Osteocyte (in vitro differentiated cells): ENCODE results near the gene AFAP1. TPM values are rescaled to one million over a fixed set of nuclear protein-coding genes. Genes with fewer than 3 reads are reported as not detected.

Source experiments
- DNase-seq: peaks from one replicate; pipeline ENCODE4 v3.0.0; 2021; ENCODE audit warnings: mixed read lengths; ENCODE audit not compliant: unreplicated experiment; ENCODE audit errors: extremely low spot score
- H3K27ac Mint-ChIP-seq: one replicate; pipeline ENCODE4 v1.8.0; 2021; ENCODE audit warnings: mild to moderate bottlenecking, mixed read lengths; ENCODE audit not compliant: unreplicated experiment
- H3K27me3 Mint-ChIP-seq: one replicate; pipeline ENCODE4 v1.8.0; 2021; ENCODE audit warnings: mixed read lengths; ENCODE audit not compliant: unreplicated experiment
- H3K36me3 Mint-ChIP-seq: one replicate; pipeline ENCODE4 v1.8.0; 2021; ENCODE audit warnings: mixed read lengths; ENCODE audit not compliant: unreplicated experiment
- H3K4me1 Mint-ChIP-seq: one replicate; pipeline ENCODE4 v1.8.0; 2021; ENCODE audit warnings: mixed read lengths; ENCODE audit not compliant: unreplicated experiment
- H3K4me3 Mint-ChIP-seq: one replicate; pipeline ENCODE4 v1.8.0; 2021; ENCODE audit warnings: mild to moderate bottlenecking, moderate library complexity, mixed read lengths; ENCODE audit not compliant: unreplicated experiment
- H3K9me3 Mint-ChIP-seq: one replicate; pipeline ENCODE4 v1.8.0; 2021; ENCODE audit warnings: mixed read lengths; ENCODE audit not compliant: unreplicated experiment
- total RNA-seq: library from RNA; stranded (reverse); gene quantifications from 2 replicates; pipeline ENCODE4 v1.2.1, GENCODE V29; 2021
- TF ChIP-seq, protein P1 (sequence below): fragments of 200-600 bp; sonication (generic); IDR thresholded peaks from 2 replicates; pipeline ENCODE4 v1.5.0; 2021; ENCODE audit warnings: antibody characterized with exemption, mild to moderate bottlenecking, moderate library complexity

AFAP1 gene
- total RNA-seq, 1 donor from 2014 or later, result 66.9 TPM

- TF ChIP-seq, protein P1, sequence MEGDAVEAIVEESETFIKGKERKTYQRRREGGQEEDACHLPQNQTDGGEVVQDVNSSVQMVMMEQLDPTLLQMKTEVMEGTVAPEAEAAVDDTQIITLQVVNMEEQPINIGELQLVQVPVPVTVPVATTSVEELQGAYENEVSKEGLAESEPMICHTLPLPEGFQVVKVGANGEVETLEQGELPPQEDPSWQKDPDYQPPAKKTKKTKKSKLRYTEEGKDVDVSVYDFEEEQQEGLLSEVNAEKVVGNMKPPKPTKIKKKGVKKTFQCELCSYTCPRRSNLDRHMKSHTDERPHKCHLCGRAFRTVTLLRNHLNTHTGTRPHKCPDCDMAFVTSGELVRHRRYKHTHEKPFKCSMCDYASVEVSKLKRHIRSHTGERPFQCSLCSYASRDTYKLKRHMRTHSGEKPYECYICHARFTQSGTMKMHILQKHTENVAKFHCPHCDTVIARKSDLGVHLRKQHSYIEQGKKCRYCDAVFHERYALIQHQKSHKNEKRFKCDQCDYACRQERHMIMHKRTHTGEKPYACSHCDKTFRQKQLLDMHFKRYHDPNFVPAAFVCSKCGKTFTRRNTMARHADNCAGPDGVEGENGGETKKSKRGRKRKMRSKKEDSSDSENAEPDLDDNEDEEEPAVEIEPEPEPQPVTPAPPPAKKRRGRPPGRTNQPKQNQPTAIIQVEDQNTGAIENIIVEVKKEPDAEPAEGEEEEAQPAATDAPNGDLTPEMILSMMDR, result no peak
- no peaks in the 10 kb centered on the region for H3K36me3 Mint-ChIP-seq
- H3K27ac Mint-ChIP-seq, result no peak overlapping the region
- no peaks in the 10 kb centered on the region for H3K9me3 Mint-ChIP-seq
- no peaks in the 10 kb centered on the region for H3K27me3 Mint-ChIP-seq
- no peak overlapping the region for H3K4me3 Mint-ChIP-seq
- DNase-seq, result no peak
- H3K4me1 Mint-ChIP-seq, result peaks cover 13% of the 10 kb centered on the region
Observed at GRCh38 chr4:7985072-7985471, 45.4 kb upstream of the AFAP1 start.

DNA sequence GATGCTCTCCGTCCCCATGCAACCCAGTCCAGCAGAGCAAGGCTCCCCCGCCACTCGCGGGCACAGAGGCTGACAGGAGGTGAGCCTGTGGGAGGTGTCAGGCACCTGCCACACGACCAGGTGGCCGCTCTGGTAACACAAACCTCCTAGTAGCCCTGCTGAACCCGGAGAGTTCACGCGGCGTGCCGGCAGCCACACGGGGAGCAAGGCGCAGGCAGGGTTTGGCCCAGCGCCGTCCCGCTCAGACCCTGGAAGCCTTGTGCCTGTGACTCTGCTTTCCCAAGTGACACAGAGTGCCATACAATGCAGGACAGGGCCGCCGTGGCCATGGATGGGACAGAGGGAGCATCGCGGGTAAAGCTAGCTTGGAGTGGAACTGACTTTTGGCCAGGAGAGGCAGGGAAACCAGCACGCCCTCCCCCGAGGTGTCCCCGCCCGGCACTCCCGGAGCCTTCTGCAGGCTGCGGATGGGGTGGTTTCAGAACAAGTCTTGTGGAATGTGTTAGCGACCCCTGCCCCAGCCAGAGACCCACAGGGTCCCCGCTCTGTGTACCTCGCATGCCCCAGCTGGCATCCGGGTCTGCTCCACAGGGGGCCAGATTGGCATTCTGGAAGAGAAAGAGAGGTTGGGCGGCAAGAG lies 44.7 kb upstream of the AFAP1 start:
- DNase-seq, result no peak
- no peak overlapping the region for H3K4me3 Mint-ChIP-seq
- H3K4me1 Mint-ChIP-seq, result peaks cover 17% of the 10 kb centered on the region
- TF ChIP-seq, protein P1, result no peak
- no peaks in the 10 kb centered on the region for H3K9me3 Mint-ChIP-seq
- no peak overlapping the region for H3K27ac Mint-ChIP-seq
- H3K36me3 Mint-ChIP-seq, result no peaks in the 10 kb centered on the region
- no peaks in the 10 kb centered on the region for H3K27me3 Mint-ChIP-seq

DNA sequence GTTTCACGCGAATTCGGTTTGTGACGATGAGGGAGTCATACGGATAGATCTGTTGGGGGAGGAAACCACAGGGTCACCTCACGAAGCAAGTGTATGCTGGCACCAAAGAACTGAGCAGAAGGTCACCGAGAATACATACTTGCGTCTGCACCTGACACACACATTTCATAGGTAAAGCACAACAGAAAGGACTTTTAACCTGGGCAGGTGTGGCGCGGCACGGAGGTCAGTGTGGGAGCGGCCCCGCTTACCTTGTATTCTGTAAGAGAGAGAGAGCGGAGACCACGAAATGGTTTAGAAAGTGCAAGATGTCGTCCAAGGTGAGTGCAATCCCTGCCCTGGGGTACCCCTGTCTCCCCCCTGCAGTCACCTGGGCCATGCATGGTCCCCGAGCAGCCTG lies 43.6 kb upstream of the AFAP1 start:
- H3K4me1 Mint-ChIP-seq, result peaks cover 27% of the 10 kb centered on the region

GRCh38 chr4:7981738-7982394 lies 42.2 kb upstream of the AFAP1 start:
- Mint-ChIP-seq H3K36me3 (no peaks in the 10 kb centered on the region), H3K9me3 (no peaks in the 10 kb centered on the region), H3K4me1 (peaks cover 32% of the 10 kb centered on the region), H3K27ac (no peak overlapping the region), H3K4me3 (no peak overlapping the region), H3K27me3 (no peaks in the 10 kb centered on the region)
- DNase-seq, result no peak
- TF ChIP-seq, protein P1, result no peak

More for the DNA sequence above, 43.6 kb upstream of the AFAP1 start:
- H3K27me3 Mint-ChIP-seq, result no peaks in the 10 kb centered on the region
- no peak overlapping the region for H3K4me3 Mint-ChIP-seq
- no peak for DNase-seq
- H3K36me3 Mint-ChIP-seq, result no peaks in the 10 kb centered on the region
- no peaks in the 10 kb centered on the region for H3K9me3 Mint-ChIP-seq
- no peak overlapping the region for H3K27ac Mint-ChIP-seq
- TF ChIP-seq, protein P1, result no peak

DNA sequence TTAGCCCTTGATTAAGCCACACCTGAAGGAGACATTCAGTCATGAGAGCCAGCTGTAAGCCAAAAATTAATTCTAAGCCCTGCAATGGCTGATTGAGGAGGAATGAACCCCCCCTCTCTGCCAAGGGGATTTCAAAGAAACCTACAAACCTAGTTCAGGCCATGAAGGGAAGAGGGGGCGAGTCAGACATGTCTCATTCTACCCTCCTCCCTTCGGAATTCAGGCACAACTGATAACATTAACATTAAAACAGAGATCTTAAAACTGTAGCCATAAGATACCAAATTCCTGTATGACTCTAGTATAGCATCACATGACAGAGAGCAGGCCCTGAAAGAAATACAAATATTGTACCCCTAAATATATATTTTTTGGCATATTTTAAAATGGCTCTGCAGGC lies 40.4 kb upstream of the AFAP1 start:
- TF ChIP-seq, protein P1, result no peak
- no peaks in the 10 kb centered on the region for H3K36me3 Mint-ChIP-seq
- H3K9me3 Mint-ChIP-seq, result no peaks in the 10 kb centered on the region
- H3K4me1 Mint-ChIP-seq, result peaks cover 21% of the 10 kb centered on the region
- H3K4me3 Mint-ChIP-seq, result no peak overlapping the region
- no peaks in the 10 kb centered on the region for H3K27me3 Mint-ChIP-seq
- H3K27ac Mint-ChIP-seq, result no peak overlapping the region
- no peak for DNase-seq
